ENCODE data around the gene RAB3A.

RAB3A gene

DNA sequence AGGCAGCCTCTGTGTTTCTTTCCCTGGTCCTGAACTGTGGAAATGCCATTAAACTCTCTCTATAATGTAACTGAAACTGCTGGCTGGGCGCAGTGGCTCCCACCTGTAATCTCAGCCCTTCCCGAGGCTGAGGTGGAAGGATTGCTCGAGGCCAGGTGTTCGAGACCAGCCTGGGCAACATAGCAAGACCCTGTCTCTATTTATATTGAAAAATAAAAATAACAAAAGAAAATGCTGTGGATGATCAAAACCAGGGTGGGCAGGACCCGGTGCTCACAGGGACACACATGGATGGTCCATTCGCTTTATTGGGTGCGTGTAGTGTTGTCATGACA, 7.4 kb downstream of the RAB3A start:
- TF ChIP-seq, protein P1, sequence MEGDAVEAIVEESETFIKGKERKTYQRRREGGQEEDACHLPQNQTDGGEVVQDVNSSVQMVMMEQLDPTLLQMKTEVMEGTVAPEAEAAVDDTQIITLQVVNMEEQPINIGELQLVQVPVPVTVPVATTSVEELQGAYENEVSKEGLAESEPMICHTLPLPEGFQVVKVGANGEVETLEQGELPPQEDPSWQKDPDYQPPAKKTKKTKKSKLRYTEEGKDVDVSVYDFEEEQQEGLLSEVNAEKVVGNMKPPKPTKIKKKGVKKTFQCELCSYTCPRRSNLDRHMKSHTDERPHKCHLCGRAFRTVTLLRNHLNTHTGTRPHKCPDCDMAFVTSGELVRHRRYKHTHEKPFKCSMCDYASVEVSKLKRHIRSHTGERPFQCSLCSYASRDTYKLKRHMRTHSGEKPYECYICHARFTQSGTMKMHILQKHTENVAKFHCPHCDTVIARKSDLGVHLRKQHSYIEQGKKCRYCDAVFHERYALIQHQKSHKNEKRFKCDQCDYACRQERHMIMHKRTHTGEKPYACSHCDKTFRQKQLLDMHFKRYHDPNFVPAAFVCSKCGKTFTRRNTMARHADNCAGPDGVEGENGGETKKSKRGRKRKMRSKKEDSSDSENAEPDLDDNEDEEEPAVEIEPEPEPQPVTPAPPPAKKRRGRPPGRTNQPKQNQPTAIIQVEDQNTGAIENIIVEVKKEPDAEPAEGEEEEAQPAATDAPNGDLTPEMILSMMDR (IDR thresholded peaks at IDR 0.05; ENCODE audit: low read depth, low read length): no peak
- peaks cover 25% of the 10 kb centered on the region for H3K36me3 ChIP-seq
- H3K4me3 ChIP-seq (ENCODE audit: low read depth, low read length): no peak overlapping the region
- DNase-seq: no peak
- no peaks in the 10 kb centered on the region for H3K9me3 ChIP-seq
- H3K4me1 ChIP-seq: peaks cover 12% of the 10 kb centered on the region
- no peaks in the 10 kb centered on the region for H3K27me3 ChIP-seq

DNA sequence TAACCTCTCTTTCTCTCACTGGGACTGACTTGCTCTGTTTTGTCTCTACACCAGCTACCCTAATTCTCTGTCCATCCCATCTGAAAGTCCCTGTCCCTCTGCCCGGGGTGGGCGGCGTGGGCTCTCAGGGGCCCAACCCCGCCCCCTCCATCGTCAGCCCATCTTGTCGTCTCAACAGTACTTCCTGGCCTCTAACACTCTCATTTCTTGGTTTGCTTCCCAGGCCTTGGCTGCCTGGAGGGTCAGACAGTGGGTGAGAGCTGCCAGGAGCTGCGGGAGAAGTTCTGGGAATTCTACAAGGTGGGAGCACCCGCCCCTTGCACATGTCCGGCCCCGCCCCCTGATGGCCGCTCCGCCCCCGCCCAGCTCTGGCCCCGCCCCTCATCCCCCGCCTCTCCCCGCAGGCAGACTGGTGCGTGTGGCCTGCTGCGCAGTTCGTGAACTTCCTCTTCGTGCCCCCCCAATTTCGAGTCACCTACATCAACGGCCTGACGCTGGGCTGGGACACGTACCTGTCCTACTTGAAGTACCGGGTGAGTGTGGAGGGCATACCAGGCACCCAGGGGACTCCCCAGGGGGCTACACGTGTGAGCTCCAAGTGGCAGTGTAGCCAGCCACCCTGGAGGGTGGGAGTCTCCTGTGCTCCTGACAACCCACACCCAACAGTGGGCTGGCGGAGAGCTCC, 9.1 kb downstream of the RAB3A start:
- DNase-seq: peak; percentile 78
- Histone ChIP-seq H3K36me3 (peaks cover 15% of the 10 kb centered on the region), H3K4me1 (peaks cover 12% of the 10 kb centered on the region), H3K9me3 (no peaks in the 10 kb centered on the region), H3K4me3 (ENCODE audit: low read depth, low read length) (peak overlapping the region; percentile 83), H3K27me3 (no peaks in the 10 kb centered on the region)
- TF ChIP-seq, protein P1 (IDR thresholded peaks at IDR 0.05; ENCODE audit: low read depth, low read length): no peak

DNA sequence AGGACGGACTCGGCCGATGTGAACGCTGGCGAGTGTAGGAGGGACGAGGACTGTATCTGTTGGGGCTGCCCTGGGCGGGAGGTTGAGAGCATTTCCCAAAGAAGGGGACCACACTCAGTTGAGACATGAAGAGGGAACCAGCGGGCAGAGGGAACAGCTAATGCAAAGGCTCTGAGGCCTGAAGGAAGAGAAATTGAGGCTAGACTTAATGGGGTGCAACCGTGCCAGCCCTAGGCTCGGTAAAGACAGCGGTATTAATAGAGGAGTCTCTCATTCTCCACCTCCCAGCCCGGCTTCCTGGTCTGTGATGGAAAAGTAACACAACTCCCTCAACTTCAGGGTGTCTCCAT, 9.7 kb downstream of the RAB3A start:
- H3K4me3 ChIP-seq (ENCODE audit: low read depth, low read length): peak overlapping the region; percentile 83
- no peak for DNase-seq
- H3K27me3 ChIP-seq: no peaks in the 10 kb centered on the region
- TF ChIP-seq, protein P1 (IDR thresholded peaks at IDR 0.05; ENCODE audit: low read depth, low read length): no peak
- H3K9me3 ChIP-seq: no peaks in the 10 kb centered on the region
- peaks cover 12% of the 10 kb centered on the region for H3K36me3 ChIP-seq
- peaks cover 12% of the 10 kb centered on the region for H3K4me1 ChIP-seq

DNA sequence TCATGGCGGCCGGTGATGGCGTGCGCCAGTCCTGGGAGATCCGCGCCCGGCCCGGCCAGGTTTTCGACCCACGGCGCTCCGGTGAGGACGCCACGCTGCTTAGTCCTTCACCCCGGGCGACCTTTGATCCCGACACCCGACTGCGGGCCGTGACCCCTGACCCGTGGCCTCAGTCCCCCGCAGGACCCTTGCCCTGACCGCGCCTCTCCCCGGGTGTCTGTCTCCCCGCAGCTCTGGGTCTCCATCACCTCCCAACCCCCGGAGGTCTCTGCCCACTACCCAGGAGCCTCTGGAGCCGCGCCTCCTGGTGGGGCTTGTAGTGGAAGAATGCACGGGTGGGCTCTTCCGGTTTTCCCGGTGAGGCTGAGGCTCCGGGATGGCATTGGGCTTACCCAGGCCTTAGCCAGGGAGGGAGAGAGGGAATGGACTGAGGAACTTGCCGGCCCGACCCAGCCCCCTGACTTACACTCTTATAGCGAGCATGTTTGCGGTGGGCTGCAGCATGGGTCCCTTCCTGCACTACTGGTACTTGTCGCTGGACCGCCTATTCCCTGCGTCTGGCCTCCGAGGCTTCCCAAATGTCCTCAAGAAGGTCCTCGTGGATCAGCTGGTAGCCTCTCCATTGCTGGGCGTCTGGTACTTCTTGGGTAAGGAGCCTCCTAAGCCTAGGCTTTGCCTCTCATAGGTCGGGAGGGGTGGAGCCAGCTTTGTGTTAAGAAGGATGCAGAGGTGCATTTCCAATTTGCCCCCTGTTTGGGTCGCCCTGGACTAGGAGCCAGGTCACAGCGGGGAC, 10.3 kb downstream of the RAB3A start:
- TF ChIP-seq, protein P1 (IDR thresholded peaks at IDR 0.05; ENCODE audit: low read depth, low read length): no peak; the same call in 1 of the 2 replicates
- Histone ChIP-seq H3K27me3 (no peaks in the 10 kb centered on the region), H3K4me1 (peaks cover 12% of the 10 kb centered on the region), H3K36me3 (peaks cover 10% of the 10 kb centered on the region), H3K4me3 (ENCODE audit: low read depth, low read length) (peak overlapping the region; percentile 83), H3K9me3 (no peaks in the 10 kb centered on the region)
- DNase-seq: no peak

DNA sequence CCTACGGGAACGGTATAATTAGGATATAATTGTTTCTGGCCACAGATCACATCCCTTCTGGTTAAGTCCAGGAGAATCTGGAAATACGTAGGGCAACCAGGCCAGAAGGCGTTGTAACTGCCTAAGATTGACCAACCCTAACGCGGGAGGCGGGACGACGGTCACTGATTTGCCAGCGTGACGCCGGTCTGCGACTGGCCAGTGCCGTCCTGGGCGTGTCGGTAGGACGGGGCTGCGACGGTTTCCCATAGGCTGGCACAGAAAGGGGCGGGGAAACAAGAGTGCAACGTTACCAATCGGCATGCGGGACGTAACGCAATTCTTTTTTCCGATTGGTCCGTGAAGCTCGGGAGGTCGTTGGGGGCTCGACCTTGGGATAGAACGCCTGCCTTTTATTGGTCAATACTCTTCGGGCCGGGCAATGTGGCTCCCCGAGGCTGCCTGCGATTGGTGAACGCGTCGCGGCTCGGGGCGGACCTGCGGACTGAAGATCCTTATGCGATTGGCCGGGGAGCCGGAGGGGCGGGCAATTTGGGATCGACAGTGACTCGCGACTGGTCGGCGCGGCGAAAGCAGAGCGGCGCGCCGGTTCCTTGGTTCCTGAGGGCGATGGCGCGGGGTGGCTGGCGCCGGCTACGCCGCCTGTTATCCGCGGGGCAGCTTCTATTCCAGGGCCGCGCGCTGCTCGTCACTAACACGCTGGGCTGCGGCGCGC, 11.0 kb downstream of the RAB3A start, which contains the start of gene MPV17L2:
Gene MPV17L2 (plus strand): TSS at position 546 of the 715 bp plus-strand sequence. CDS start 64 bp downstream, at position 610.
- H3K9me3 ChIP-seq: no peaks in the 10 kb centered on the region
- peaks cover 3% of the 10 kb centered on the region; the same call in 1 of the 2 replicates for H3K36me3 ChIP-seq
- peak; percentile 99 for DNase-seq
- TF ChIP-seq, protein P1 (IDR thresholded peaks at IDR 0.05; ENCODE audit: low read depth, low read length): no peak
- H3K27me3 ChIP-seq: no peaks in the 10 kb centered on the region
- peak within 1 kb of the TSS; percentile 83 for H3K4me3 ChIP-seq (ENCODE audit: low read depth, low read length)
- H3K4me1 ChIP-seq: peaks cover 12% of the 10 kb centered on the region
